ENCODE measurements around the gene TRPM7. TPM values are rescaled to one million over a fixed set of nuclear protein-coding genes. Genes with fewer than 3 reads are reported as not detected.
A peak's percentile ranks its signal among the peaks of the same experiment; 100 is the strongest.
"Not testable (repeated sequence)": the region's sequence is repeated elsewhere in the genome, so short reads cannot be mapped to it uniquely, and the experiment has no call there.

TRPM7 gene
- total RNA-seq, 1 donor from 2014 or later, result 24.3 TPM

- DNase-seq, result no peak
- no peak overlapping the region for H3K27ac Mint-ChIP-seq (ENCODE audit: unreplicated experiment)
- peaks cover 2% of the 10 kb centered on the region for H3K27me3 Mint-ChIP-seq (ENCODE audit: unreplicated experiment)
- no peaks in the 10 kb centered on the region for H3K4me1 Mint-ChIP-seq (ENCODE audit: low read depth, unreplicated experiment)
- H3K36me3 Mint-ChIP-seq (ENCODE audit: unreplicated experiment), result no peaks in the 10 kb centered on the region
- no peak for TF ChIP-seq CTCF (IDR thresholded peaks at IDR 0.05; ENCODE audit: partially characterized antibody, unreplicated experiment)
- H3K9me3 Mint-ChIP-seq (ENCODE audit: unreplicated experiment), result no peaks in the 10 kb centered on the region
- no peak overlapping the region for H3K4me3 Mint-ChIP-seq (ENCODE audit: unreplicated experiment)
Measured at GRCh38 chr15:50697109-50697797, 10.7 kb upstream of the TRPM7 start.

GRCh38 chr15:50694634-50695165, 8.1 kb upstream of the TRPM7 start:
- H3K9me3 Mint-ChIP-seq (ENCODE audit: unreplicated experiment); DNase-seq; H3K4me3 Mint-ChIP-seq (ENCODE audit: unreplicated experiment); H3K4me1 Mint-ChIP-seq (ENCODE audit: low read depth, unreplicated experiment); H3K36me3 Mint-ChIP-seq (ENCODE audit: unreplicated experiment); H3K27me3 Mint-ChIP-seq (ENCODE audit: unreplicated experiment); H3K27ac Mint-ChIP-seq (ENCODE audit: unreplicated experiment): not testable (repeated sequence)

GRCh38 chr15:50687302-50687902, 805 bp upstream of the TRPM7 start:
- peak overlapping the region; percentile 85 for H3K27ac Mint-ChIP-seq (ENCODE audit: unreplicated experiment)
- no peaks in the 10 kb centered on the region for H3K36me3 Mint-ChIP-seq (ENCODE audit: unreplicated experiment)

GRCh38 chr15:50685976-50686468, 575 bp downstream of the TRPM7 start:
- Mint-ChIP-seq H3K4me1 (ENCODE audit: low read depth, unreplicated experiment) (peaks cover 15% of the 10 kb centered on the region), H3K36me3 (ENCODE audit: unreplicated experiment) (no peaks in the 10 kb centered on the region), H3K9me3 (ENCODE audit: unreplicated experiment) (peaks cover 8% of the 10 kb centered on the region), H3K4me3 (ENCODE audit: unreplicated experiment) (peak overlapping the region; percentile 90), H3K27me3 (ENCODE audit: unreplicated experiment) (peaks cover 8% of the 10 kb centered on the region), H3K27ac (ENCODE audit: unreplicated experiment) (peak overlapping the region; percentile 92)
- peak; percentile 67 for DNase-seq
- TF ChIP-seq CTCF (IDR thresholded peaks at IDR 0.05; ENCODE audit: partially characterized antibody, unreplicated experiment), result no peak

More at GRCh38 chr15:50687302-50687902, 805 bp upstream of the TRPM7 start:
- DNase-seq, result no peak
- TF ChIP-seq CTCF (IDR thresholded peaks at IDR 0.05; ENCODE audit: partially characterized antibody, unreplicated experiment), result no peak
- Mint-ChIP-seq H3K4me1 (ENCODE audit: low read depth, unreplicated experiment) (peaks cover 15% of the 10 kb centered on the region), H3K4me3 (ENCODE audit: unreplicated experiment) (peak overlapping the region; percentile 94), H3K9me3 (ENCODE audit: unreplicated experiment) (peaks cover 8% of the 10 kb centered on the region), H3K27me3 (ENCODE audit: unreplicated experiment) (peaks cover 8% of the 10 kb centered on the region)

DNA sequence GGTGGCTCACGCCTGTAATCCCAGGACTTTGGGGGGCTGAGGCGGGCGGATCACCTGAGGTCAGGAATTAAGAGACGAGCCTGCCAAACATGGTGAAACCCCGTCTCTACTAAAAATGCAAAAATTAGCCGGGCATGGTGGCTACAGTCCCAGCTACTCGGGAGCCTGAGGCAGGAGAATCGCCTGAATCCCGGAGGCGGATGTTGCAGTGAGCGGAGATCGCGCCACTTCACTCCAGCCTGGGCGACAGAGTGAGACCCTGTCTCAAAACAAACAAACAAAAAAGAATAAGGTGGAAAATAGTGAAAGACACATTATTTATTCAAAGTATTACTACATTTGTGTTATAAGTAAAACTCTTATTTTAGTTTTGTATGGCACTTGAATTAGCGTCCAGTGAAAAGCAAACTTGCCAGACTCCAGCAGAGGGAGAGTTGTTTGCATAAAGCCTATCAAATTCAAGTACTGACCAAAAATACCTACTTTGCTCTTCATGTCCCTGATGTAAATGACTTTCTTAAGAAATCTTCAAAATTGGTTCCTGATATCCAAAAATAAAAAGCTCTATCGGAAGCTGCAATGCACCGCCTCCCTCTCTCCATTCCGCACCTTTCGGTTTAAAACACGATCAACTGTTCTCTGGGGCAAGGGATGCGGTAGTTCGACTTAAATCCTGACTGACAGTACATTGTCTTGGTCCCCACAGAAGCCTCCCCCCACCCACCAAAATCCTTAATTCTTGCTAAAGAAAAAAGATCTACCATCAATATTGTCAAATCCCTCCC, 1.2 kb downstream of the TRPM7 start:
- Mint-ChIP-seq H3K9me3 (ENCODE audit: unreplicated experiment) (peaks cover 8% of the 10 kb centered on the region), H3K27ac (ENCODE audit: unreplicated experiment) (peak overlapping the region; percentile 92)
- no peak for DNase-seq

More for the DNA sequence above, 1.2 kb downstream of the TRPM7 start:
- Mint-ChIP-seq H3K4me1 (ENCODE audit: low read depth, unreplicated experiment) (peaks cover 15% of the 10 kb centered on the region), H3K4me3 (ENCODE audit: unreplicated experiment) (peak overlapping the region; percentile 90), H3K27me3 (ENCODE audit: unreplicated experiment) (peaks cover 8% of the 10 kb centered on the region), H3K36me3 (ENCODE audit: unreplicated experiment) (no peaks in the 10 kb centered on the region)
- no peak for TF ChIP-seq CTCF (IDR thresholded peaks at IDR 0.05; ENCODE audit: partially characterized antibody, unreplicated experiment)
